Nucleus accumbens (tissue), 56 donors: ENCODE measurements around the gene ORM1.

Experiments used
- DNase-seq, 56 donors: peaks; one replicate each; lab custom pipeline; 2025; lab: John Stamatoyannopoulos, UW

Gene ORM1

GRCh38 chr9:114373960-114374730, 51.2 kb downstream of the ORM1 start:
- DNase-seq: no peak

GRCh38 chr9:114374936-114375335, 52.0 kb downstream of the ORM1 start:
- no peak for DNase-seq

GRCh38 chr9:114375386-114376175, 52.7 kb downstream of the ORM1 start:
- DNase-seq: no peak
